A549 (cell line): ENCODE results near the gene SH2B3.

Source experiments
- CBX2 ChIP-seq: fragments of 200-600 bp; sonication (generic); IDR thresholded peaks from 2 replicates; pipeline ENCODE4 v1.6.1; 2016; ENCODE audit warnings: low read depth, mild to moderate bottlenecking, borderline replicate concordance
- ESRRA ChIP-seq: fragments of 150-350 bp; IDR thresholded peaks from 2 replicates; pipeline ENCODE4 v1.6.1; 2014; ENCODE audit warnings: mild to moderate bottlenecking, low read length, borderline replicate concordance
- HDAC2 ChIP-seq: fragments of 200-600 bp; sonication (generic); IDR thresholded peaks from 2 replicates; pipeline ENCODE4 v1.6.1; 2016
- MAFK ChIP-seq: fragments of 450-650 bp; IDR thresholded peaks from 2 replicates; pipeline ENCODE4 v1.6.1; 2014; ENCODE audit not compliant: partially characterized antibody
- MYC ChIP-seq: IDR thresholded peaks from 2 replicates; pipeline ENCODE4 v1.6.1; 2012; ENCODE audit warnings: mild to moderate bottlenecking, inconsistent platforms, low read length, improper control_type of control experiment, borderline replicate concordance
- POLR2A ChIP-seq: IDR thresholded peaks from 2 replicates; pipeline ENCODE4 v1.6.1; 2012; ENCODE audit warnings: mild to moderate bottlenecking, low read length
- SMC3 ChIP-seq: fragments of >200 bp; sonication (Bioruptor Twin); formaldehyde crosslinking; IDR thresholded peaks from 3 replicates; pipeline ENCODE4 v1.6.1; 2018; ENCODE audit warnings: inconsistent platforms
- ZFP36 ChIP-seq: fragments of 450-650 bp; IDR thresholded peaks from 2 replicates; pipeline ENCODE4 v1.6.1; 2014; ENCODE audit warnings: borderline replicate concordance; ENCODE audit not compliant: partially characterized antibody
- ZSCAN20 ChIP-seq: fragments of 250-450 bp; sonication (Bioruptor Pico); IDR thresholded peaks from 2 replicates; pipeline ENCODE4 v1.8.0; 2022; ENCODE audit warnings: mild to moderate bottlenecking, moderate library complexity
- TF ChIP-seq, protein P1 (sequence below): fragments of >200 bp; sonication (Bioruptor Twin); formaldehyde crosslinking; IDR thresholded peaks from 3 replicates; pipeline ENCODE4 v1.5.1; 2016
- TF ChIP-seq, protein P2 (sequence below): fragments of 450-650 bp; IDR thresholded peaks from 2 replicates; pipeline ENCODE4 v1.6.1; 2014; ENCODE audit warnings: antibody characterized with exemption
- TF ChIP-seq, protein P3 (sequence below): IDR thresholded peaks from 2 replicates; pipeline ENCODE4 v1.6.1; 2012
- TF ChIP-seq, protein P4 (sequence below): IDR thresholded peaks from 2 replicates; pipeline ENCODE4 v1.6.1; 2012; ENCODE audit warnings: low read depth, borderline replicate concordance

DNA sequence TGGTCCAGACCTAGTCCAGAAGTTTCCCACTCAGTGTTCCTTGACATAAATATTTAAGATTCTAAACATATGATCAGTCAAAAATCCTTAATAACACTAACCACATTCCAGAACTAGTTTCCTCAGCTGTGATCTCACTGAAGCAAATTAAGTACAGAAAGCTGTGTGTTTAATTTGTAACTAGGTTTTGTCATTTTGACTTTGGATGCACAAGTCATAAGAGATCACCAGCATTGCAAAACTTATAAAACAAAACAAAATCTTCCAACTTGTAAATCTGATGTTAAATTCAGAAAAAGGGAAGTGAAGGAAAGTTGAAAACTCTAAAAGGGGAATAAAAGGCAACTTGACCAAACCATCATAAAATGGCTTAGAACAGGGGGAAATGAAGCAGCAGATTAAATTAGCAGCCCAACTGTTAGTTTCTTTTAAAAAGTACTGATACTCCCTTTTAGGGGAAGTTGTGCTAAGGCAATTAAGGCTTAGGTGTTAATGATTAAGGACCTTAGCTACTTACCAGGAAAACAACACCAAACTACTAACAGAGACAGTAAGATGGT lies 56.6 kb downstream of the SH2B3 start:
- TF ChIP-seq SMC3 = no peak
- TF ChIP-seq, protein P1, sequence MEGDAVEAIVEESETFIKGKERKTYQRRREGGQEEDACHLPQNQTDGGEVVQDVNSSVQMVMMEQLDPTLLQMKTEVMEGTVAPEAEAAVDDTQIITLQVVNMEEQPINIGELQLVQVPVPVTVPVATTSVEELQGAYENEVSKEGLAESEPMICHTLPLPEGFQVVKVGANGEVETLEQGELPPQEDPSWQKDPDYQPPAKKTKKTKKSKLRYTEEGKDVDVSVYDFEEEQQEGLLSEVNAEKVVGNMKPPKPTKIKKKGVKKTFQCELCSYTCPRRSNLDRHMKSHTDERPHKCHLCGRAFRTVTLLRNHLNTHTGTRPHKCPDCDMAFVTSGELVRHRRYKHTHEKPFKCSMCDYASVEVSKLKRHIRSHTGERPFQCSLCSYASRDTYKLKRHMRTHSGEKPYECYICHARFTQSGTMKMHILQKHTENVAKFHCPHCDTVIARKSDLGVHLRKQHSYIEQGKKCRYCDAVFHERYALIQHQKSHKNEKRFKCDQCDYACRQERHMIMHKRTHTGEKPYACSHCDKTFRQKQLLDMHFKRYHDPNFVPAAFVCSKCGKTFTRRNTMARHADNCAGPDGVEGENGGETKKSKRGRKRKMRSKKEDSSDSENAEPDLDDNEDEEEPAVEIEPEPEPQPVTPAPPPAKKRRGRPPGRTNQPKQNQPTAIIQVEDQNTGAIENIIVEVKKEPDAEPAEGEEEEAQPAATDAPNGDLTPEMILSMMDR = no peak
- TF ChIP-seq, protein P2, sequence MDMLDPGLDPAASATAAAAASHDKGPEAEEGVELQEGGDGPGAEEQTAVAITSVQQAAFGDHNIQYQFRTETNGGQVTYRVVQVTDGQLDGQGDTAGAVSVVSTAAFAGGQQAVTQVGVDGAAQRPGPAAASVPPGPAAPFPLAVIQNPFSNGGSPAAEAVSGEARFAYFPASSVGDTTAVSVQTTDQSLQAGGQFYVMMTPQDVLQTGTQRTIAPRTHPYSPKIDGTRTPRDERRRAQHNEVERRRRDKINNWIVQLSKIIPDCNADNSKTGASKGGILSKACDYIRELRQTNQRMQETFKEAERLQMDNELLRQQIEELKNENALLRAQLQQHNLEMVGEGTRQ = no peak
- TF ChIP-seq ZSCAN20 (CRISPR knock-in tag) = no peak
- TF ChIP-seq MAFK = no peak
- TF ChIP-seq POLR2A = no peak
- no peak for TF ChIP-seq ESRRA
- no peak for TF ChIP-seq ZFP36
- TF ChIP-seq, protein P3, sequence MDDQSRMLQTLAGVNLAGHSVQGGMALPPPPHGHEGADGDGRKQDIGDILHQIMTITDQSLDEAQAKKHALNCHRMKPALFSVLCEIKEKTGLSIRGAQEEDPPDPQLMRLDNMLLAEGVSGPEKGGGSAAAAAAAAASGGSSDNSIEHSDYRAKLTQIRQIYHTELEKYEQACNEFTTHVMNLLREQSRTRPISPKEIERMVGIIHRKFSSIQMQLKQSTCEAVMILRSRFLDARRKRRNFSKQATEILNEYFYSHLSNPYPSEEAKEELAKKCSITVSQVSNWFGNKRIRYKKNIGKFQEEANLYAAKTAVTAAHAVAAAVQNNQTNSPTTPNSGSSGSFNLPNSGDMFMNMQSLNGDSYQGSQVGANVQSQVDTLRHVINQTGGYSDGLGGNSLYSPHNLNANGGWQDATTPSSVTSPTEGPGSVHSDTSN = no peak
- TF ChIP-seq CBX2 = no peak
- TF ChIP-seq, protein P4, sequence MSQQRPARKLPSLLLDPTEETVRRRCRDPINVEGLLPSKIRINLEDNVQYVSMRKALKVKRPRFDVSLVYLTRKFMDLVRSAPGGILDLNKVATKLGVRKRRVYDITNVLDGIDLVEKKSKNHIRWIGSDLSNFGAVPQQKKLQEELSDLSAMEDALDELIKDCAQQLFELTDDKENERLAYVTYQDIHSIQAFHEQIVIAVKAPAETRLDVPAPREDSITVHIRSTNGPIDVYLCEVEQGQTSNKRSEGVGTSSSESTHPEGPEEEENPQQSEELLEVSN = no peak
- TF ChIP-seq HDAC2 = no peak
- no peak for TF ChIP-seq MYC
